Mesenchymal stem cell (in vitro differentiated cells and primary cell): ENCODE results near the gene VIPR2.

ENCODE experiments used
- DNase-seq: peaks from one replicate; pipeline ENCODE4 v3.0.0-alpha.2; 2013
- H2AFZ ChIP-seq: one replicate; pipeline ENCODE4 v1.6.1; 2013; ENCODE audit warnings: low read depth, mild to moderate bottlenecking, control low read depth, inconsistent platforms, low read length, moderate library complexity
- H2AK5ac ChIP-seq: 2 replicates; pipeline ENCODE4 v1.6.1; 2013; ENCODE audit warnings: low read length, moderate library complexity, mild to moderate bottlenecking, inconsistent platforms; ENCODE audit not compliant: severe bottlenecking
- H2BK120ac ChIP-seq: one replicate; pipeline ENCODE4 v1.6.1; 2013; ENCODE audit warnings: low read depth, mild to moderate bottlenecking, inconsistent platforms, low read length, moderate library complexity
- H2BK12ac ChIP-seq, 2 experiments: one replicate each; pipeline ENCODE4 v1.6.1; 2013; ENCODE audit warnings: inconsistent platforms in 2 of 2, low read length in 2 of 2, mild to moderate bottlenecking in 2 of 2, moderate library complexity in 2 of 2, control low read depth in 1 of 2
- H2BK15ac ChIP-seq: one replicate; pipeline ENCODE4 v1.6.1; 2013; ENCODE audit warnings: mild to moderate bottlenecking, low read depth, inconsistent platforms; ENCODE audit not compliant: poor library complexity, severe bottlenecking
- H2BK5ac ChIP-seq: 2 replicates; pipeline ENCODE4 v1.6.1; 2013; ENCODE audit warnings: low read depth, mild to moderate bottlenecking, low read length, control low read depth, inconsistent platforms; ENCODE audit not compliant: poor library complexity, severe bottlenecking
- H3K14ac ChIP-seq, 2 experiments: one replicate each; pipeline ENCODE4 v1.6.1; 2013; ENCODE audit warnings: inconsistent platforms in 2 of 2, low read length in 2 of 2, control low read depth in 1 of 2, mild to moderate bottlenecking in 1 of 2, moderate library complexity in 1 of 2
- H3K18ac ChIP-seq, 2 experiments: one replicate each; pipeline ENCODE4 v1.6.1; 2013; ENCODE audit warnings: inconsistent platforms in 2 of 2, low read length in 2 of 2, control low read depth in 1 of 2, low read depth in 1 of 2, mild to moderate bottlenecking in 1 of 2
- H3K23ac ChIP-seq, 2 experiments: one replicate each; pipeline ENCODE4 v1.6.1; 2013; ENCODE audit warnings: inconsistent platforms in 2 of 2, low read length in 2 of 2, mild to moderate bottlenecking in 2 of 2, moderate library complexity in 2 of 2, control low read depth in 1 of 2
- H3K27ac ChIP-seq: 2 replicates; pipeline ENCODE4 v1.5.1; 2013; ENCODE audit warnings: mild to moderate bottlenecking, moderate library complexity, low read length, control low read depth, inconsistent platforms; ENCODE audit not compliant: poor library complexity, severe bottlenecking
- H3K27me3 ChIP-seq, 2 experiments: 2 replicates each; pipeline versions ENCODE4 v1.6.1 to v1.7.0; 2013; ENCODE audit warnings: low read length in 2 of 2, mild to moderate bottlenecking in 2 of 2, moderate library complexity in 2 of 2, control low read depth in 1 of 2, inconsistent platforms in 1 of 2; ENCODE audit not compliant: control insufficient read depth in 1 of 2, insufficient read depth in 1 of 2
- H3K36me3 ChIP-seq, 2 experiments: 2 replicates each; pipeline versions ENCODE4 v1.6.1 to v1.7.0; 2013; ENCODE audit warnings: low read length in 2 of 2, control low read depth in 1 of 2, inconsistent platforms in 1 of 2, low read depth in 1 of 2, mild to moderate bottlenecking in 1 of 2; ENCODE audit not compliant: insufficient read depth in 2 of 2, control insufficient read depth in 1 of 2
- H3K4ac ChIP-seq, 2 experiments: one replicate each; pipeline ENCODE4 v1.6.1; 2013; ENCODE audit warnings: inconsistent platforms in 2 of 2, low read length in 2 of 2, mild to moderate bottlenecking in 2 of 2, moderate library complexity in 2 of 2, control low read depth in 1 of 2, low read depth in 1 of 2
- H3K4me1 ChIP-seq: 2 replicates; pipeline ENCODE4 v1.6.1; 2013; ENCODE audit warnings: low read depth, low read length, control low read depth; ENCODE audit not compliant: control insufficient read depth, insufficient read depth
- H3K4me2 ChIP-seq: 2 replicates; pipeline ENCODE4 v1.6.1; 2013; ENCODE audit warnings: low read length, mild to moderate bottlenecking, inconsistent platforms; ENCODE audit not compliant: poor library complexity, severe bottlenecking
- H3K4me3 ChIP-seq, 2 experiments: 2 replicates each; pipeline versions ENCODE4 v1.5.1 to v1.7.0; 2013; ENCODE audit warnings: low read length in 2 of 2, mild to moderate bottlenecking in 2 of 2, control low read depth in 1 of 2, low read depth in 1 of 2; ENCODE audit not compliant: insufficient read depth in 1 of 2
- H3K79me1 ChIP-seq: replicated peaks from 2 replicates; pipeline ENCODE4 v1.6.1; 2013; ENCODE audit warnings: mild to moderate bottlenecking, control low read depth, low read length, inconsistent platforms; ENCODE audit not compliant: poor library complexity, severe bottlenecking
- H3K9ac ChIP-seq: 2 replicates; pipeline ENCODE4 v1.7.0; 2013; ENCODE audit warnings: mild to moderate bottlenecking, low read length, moderate library complexity
- H3K9me3 ChIP-seq: 2 replicates; pipeline ENCODE4 v1.7.0; 2013; ENCODE audit warnings: mild to moderate bottlenecking, low read length; ENCODE audit not compliant: control insufficient read depth
- H4K8ac ChIP-seq: one replicate; pipeline ENCODE4 v1.6.1; 2013; ENCODE audit warnings: inconsistent platforms, mild to moderate bottlenecking, low read length, moderate library complexity
- H4K91ac ChIP-seq: one replicate; pipeline ENCODE4 v1.6.1; 2013; ENCODE audit warnings: mild to moderate bottlenecking, low read length, inconsistent platforms
- WGBS: methylation state at CpG from one replicate; pipeline ENCODE4 v1.1.7; 2013; ENCODE audit warnings: mixed read lengths; 5-methylcytosine and 5-hydroxymethylcytosine counted together

VIPR2 gene

GRCh38 chr7:159142730-159143129, 1.9 kb downstream of the VIPR2 start:
- H2AFZ ChIP-seq = no peak overlapping the region
- H3K79me1 ChIP-seq = no peaks in the 10 kb centered on the region
- H2BK120ac ChIP-seq = no peak overlapping the region
- H4K8ac ChIP-seq = no peak overlapping the region
- H2BK15ac ChIP-seq = no peak overlapping the region
- H3K4me1 ChIP-seq = peaks cover 17% of the 10 kb centered on the region
- H2BK12ac ChIP-seq = no peak overlapping the region
- no peak overlapping the region for H3K14ac ChIP-seq
- H3K27ac ChIP-seq = no peak overlapping the region
- no peak for DNase-seq
- H3K9ac ChIP-seq = no peak overlapping the region
- H2AK5ac ChIP-seq = no peak overlapping the region
- no peak overlapping the region for H3K18ac ChIP-seq
- H3K4me2 ChIP-seq = no peak overlapping the region
- peaks cover 48 to 52% of the 10 kb centered on the region in 2 experiments for H3K27me3 ChIP-seq
- no peaks in the 10 kb centered on the region for H3K9me3 ChIP-seq
- 74% methylated on average over 4 of the region's 10 CpGs for WGBS
- H3K23ac ChIP-seq = no peak overlapping the region
- no peak overlapping the region for H4K91ac ChIP-seq
- no peak overlapping the region for H2BK5ac ChIP-seq
- no peaks in the 10 kb centered on the region for H3K36me3 ChIP-seq
- no peak overlapping the region for H3K4ac ChIP-seq
- no peak overlapping the region for H3K4me3 ChIP-seq

DNA sequence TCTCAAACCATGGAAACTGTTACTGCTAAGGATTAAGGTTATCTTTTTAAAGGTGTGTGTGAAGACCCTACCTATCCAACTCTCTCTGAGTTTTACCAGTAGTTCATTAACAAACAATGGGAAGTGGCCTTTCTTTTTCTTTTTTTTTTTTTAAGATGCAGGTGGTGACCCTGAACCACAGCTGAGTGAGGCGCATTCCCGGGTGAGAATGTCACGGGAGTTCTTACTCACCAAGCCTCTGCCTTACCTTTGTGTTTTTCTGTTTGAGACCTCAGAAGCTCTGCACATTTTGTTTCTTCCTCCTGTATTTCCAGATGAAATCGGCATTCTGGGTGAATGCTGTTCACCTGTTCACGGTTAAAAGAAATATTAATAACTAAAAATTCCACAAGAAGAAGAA, 2.5 kb downstream of the VIPR2 start:
- H3K14ac ChIP-seq = no peak overlapping the region
- H2BK12ac ChIP-seq = no peak overlapping the region
- H3K9ac ChIP-seq = no peak overlapping the region
- H3K23ac ChIP-seq = no peak overlapping the region
- peaks cover 17% of the 10 kb centered on the region for H3K4me1 ChIP-seq
- H3K9me3 ChIP-seq = no peaks in the 10 kb centered on the region
- no peak overlapping the region for H3K4me2 ChIP-seq
- H3K79me1 ChIP-seq = no peaks in the 10 kb centered on the region
- no peak overlapping the region for H2AK5ac ChIP-seq
- no peak overlapping the region for H3K4me3 ChIP-seq
- no peak overlapping the region for H3K27ac ChIP-seq
- H3K4ac ChIP-seq = no peak overlapping the region
- H2AFZ ChIP-seq = no peak overlapping the region
- H3K27me3 ChIP-seq = peaks cover 47 to 49% of the 10 kb centered on the region in 2 experiments
- H4K91ac ChIP-seq = no peak overlapping the region
- DNase-seq = no peak
- H3K36me3 ChIP-seq = no peaks in the 10 kb centered on the region
- H2BK5ac ChIP-seq = no peak overlapping the region
- no peak overlapping the region for H4K8ac ChIP-seq
- no peak overlapping the region for H2BK120ac ChIP-seq
- no peak overlapping the region for H2BK15ac ChIP-seq
- WGBS = 71% methylated on average over 5 of the region's 5 CpGs
- H3K18ac ChIP-seq = no peak overlapping the region

DNA sequence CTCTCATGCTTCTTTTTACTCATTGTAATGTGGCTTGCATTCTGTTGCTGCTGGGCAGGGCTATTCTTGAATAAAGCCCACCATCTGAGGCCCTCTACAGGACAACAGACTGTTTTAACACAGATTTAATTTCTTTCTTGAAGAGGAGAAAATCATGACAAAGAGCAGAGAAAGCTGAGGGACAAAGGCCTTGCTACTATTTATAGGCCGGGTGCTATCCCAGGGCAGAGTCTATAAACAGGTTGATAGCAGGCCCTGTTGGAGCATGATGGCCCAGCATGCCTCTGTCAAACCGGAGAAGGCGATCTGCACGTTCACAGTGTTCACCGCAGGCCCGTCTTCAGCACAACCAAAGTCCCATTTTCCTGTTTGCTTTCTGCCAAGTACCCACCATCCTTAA, 3.0 kb downstream of the VIPR2 start:
- no peak overlapping the region for H3K23ac ChIP-seq
- no peak overlapping the region for H3K14ac ChIP-seq
- no peak overlapping the region for H3K4me3 ChIP-seq
- H3K4me2 ChIP-seq = no peak overlapping the region
- H2BK120ac ChIP-seq = no peak overlapping the region
- 50% methylated on average over 6 of the region's 6 CpGs for WGBS
- no peak overlapping the region for H2BK15ac ChIP-seq
- no peak overlapping the region for H2BK5ac ChIP-seq
- H4K8ac ChIP-seq = no peak overlapping the region
- no peak overlapping the region for H2AK5ac ChIP-seq
- H3K4me1 ChIP-seq = peaks cover 21% of the 10 kb centered on the region
- peaks cover 44 to 48% of the 10 kb centered on the region in 2 experiments for H3K27me3 ChIP-seq
- no peak overlapping the region for H3K18ac ChIP-seq
- no peaks in the 10 kb centered on the region for H3K9me3 ChIP-seq
- no peaks in the 10 kb centered on the region for H3K36me3 ChIP-seq
- no peak overlapping the region for H3K27ac ChIP-seq
- no peak overlapping the region for H2BK12ac ChIP-seq
- no peak overlapping the region for H4K91ac ChIP-seq
- H3K79me1 ChIP-seq = no peaks in the 10 kb centered on the region
- no peak overlapping the region for H2AFZ ChIP-seq
- H3K4ac ChIP-seq = no peak overlapping the region
- DNase-seq = no peak
- H3K9ac ChIP-seq = no peak overlapping the region

- no peak overlapping the region for H3K4ac ChIP-seq
- no peak overlapping the region for H3K4me3 ChIP-seq
- H3K14ac ChIP-seq = no peak overlapping the region
- no peak overlapping the region for H4K91ac ChIP-seq
- no peak overlapping the region for H3K4me2 ChIP-seq
- H3K23ac ChIP-seq = no peak overlapping the region
- H3K27me3 ChIP-seq = peaks cover 41 to 43% of the 10 kb centered on the region in 2 experiments
- H2BK15ac ChIP-seq = no peak overlapping the region
- no peak for DNase-seq
- no peak overlapping the region for H2AFZ ChIP-seq
- no peaks in the 10 kb centered on the region for H3K9me3 ChIP-seq
- no peak overlapping the region for H2AK5ac ChIP-seq
- H4K8ac ChIP-seq = no peak overlapping the region
- no peaks in the 10 kb centered on the region for H3K79me1 ChIP-seq
- H3K18ac ChIP-seq = no peak overlapping the region
- peaks cover 25% of the 10 kb centered on the region for H3K4me1 ChIP-seq
- no peak overlapping the region for H3K27ac ChIP-seq
- WGBS = 84% methylated on average over 11 of the region's 14 CpGs
- no peaks in the 10 kb centered on the region for H3K36me3 ChIP-seq
- H3K9ac ChIP-seq = no peak overlapping the region
- H2BK120ac ChIP-seq = no peak overlapping the region
- no peak overlapping the region for H2BK12ac ChIP-seq
- no peak overlapping the region for H2BK5ac ChIP-seq
Observed at GRCh38 chr7:159141167-159141566, 3.5 kb downstream of the VIPR2 start.
